Activated CD4-positive, CD25-positive, alpha-beta regulatory T cell treated with anti-CD3 and anti-CD28 coated beads, Interleukin-2, amount 50 U/mL, for 24 hours (primary cell): ENCODE data around the gene HLA-DMA.

ENCODE experiments used
- ATAC-seq, 2 donors: fragments of 150-1000 bp; cut with Tn5 transposase; one replicate each; pipeline ENCODE4 v1.10.0; 2021; ENCODE audit warnings: mild to moderate bottlenecking in 1 of 2, moderate library complexity in 1 of 2

Gene HLA-DMA

GRCh38 chr6:32932132-32932868 lies 20.6 kb downstream of the HLA-DMA start:
- ATAC-seq: no peak

- no peak for ATAC-seq
These were observed 21.7 kb downstream of the HLA-DMA start for GRCh38 chr6:32931211-32931610.

- ATAC-seq: no peak
These were observed 30.8 kb downstream of the HLA-DMA start for GRCh38 chr6:32922083-32922482.

- ATAC-seq: no peak
These were observed 32.2 kb downstream of the HLA-DMA start for GRCh38 chr6:32920715-32921114.

- no peak for ATAC-seq
These were observed 39.9 kb downstream of the HLA-DMA start for GRCh38 chr6:32912951-32913350.

GRCh38 chr6:32908897-32909296 lies 44.0 kb downstream of the HLA-DMA start:
- no peak for ATAC-seq

GRCh38 chr6:32906539-32906938 lies 46.4 kb downstream of the HLA-DMA start:
- ATAC-seq: no peak

- ATAC-seq: no peak
These were observed 47.8 kb downstream of the HLA-DMA start for GRCh38 chr6:32905078-32905477.

GRCh38 chr6:32903952-32904351 lies 48.9 kb downstream of the HLA-DMA start:
- no peak for ATAC-seq
